Adrenal gland (tissue), 12 donors: ENCODE results near the gene PRKN. TPM values are rescaled to one million over a fixed set of nuclear protein-coding genes. Genes with fewer than 3 reads are reported as not detected.

ENCODE experiments used
- DNase-seq, 7 donors: peaks; one replicate each; pipeline ENCODE4 v3.0.0-alpha.2; 2019 to 2020
- H3K27ac ChIP-seq, 5 donors: fragments of 200-600 bp; sonication (generic) in 4 of 5; 1 replicate in 3 of 5; 2 replicates in 2 of 5; pipeline versions ENCODE4 v1.5.1 to v1.8.0; 2016 to 2020; ENCODE audit warnings: mild to moderate bottlenecking in 1 of 5
- H3K27me3 ChIP-seq: fragments of 200-600 bp; 2 replicates; pipeline ENCODE4 v1.8.0; 2021
- H3K36me3 ChIP-seq, 2 donors: fragments of 200-600 bp; replicated peaks in 1 of 2; 1 replicate in 1 of 2; 2 replicates in 1 of 2; pipeline versions ENCODE4 v1.5.1 to v1.8.0; 2018 to 2022
- H3K4me1 ChIP-seq, 2 donors: fragments of 200-600 bp; replicated peaks in 1 of 2; 1 replicate in 1 of 2; 2 replicates in 1 of 2; pipeline versions ENCODE4 v1.5.1 to v1.8.0; 2018 to 2021
- H3K4me3 ChIP-seq, 4 donors: fragments of 200-600 bp; sonication (generic) in 3 of 4; one replicate each; pipeline ENCODE4 v1.5.1; 2016 to 2018
- H3K9me3 ChIP-seq, 3 donors: fragments of 200-600 bp; sonication (generic) in 1 of 3; replicated peaks in 1 of 3; 1 replicate in 2 of 3; 2 replicates in 1 of 3; pipeline versions ENCODE4 v1.5.1 to v1.8.0; 2016 to 2021
- CTCF ChIP-seq, 6 experiments: fragments of 450-650 bp in 4 of 6; fragments of 200-600 bp in 2 of 6; sonication (generic) in 1 of 6; IDR thresholded peaks; 1 replicate in 5 of 6; 2 replicates in 1 of 6; pipeline versions ENCODE4 v1.5.1 to v1.8.0; 2016 to 2021; ENCODE audit warnings: antibody characterized with exemption in 6 of 6, mild to moderate bottlenecking in 2 of 6, moderate library complexity in 1 of 6
- POLR2A ChIP-seq, 2 donors: fragments of 450-650 bp; IDR thresholded peaks; one replicate each; pipeline ENCODE4 v1.6.1; 2017; ENCODE audit warnings: antibody characterized with exemption in 2 of 2, mild to moderate bottlenecking in 2 of 2, moderate library complexity in 1 of 2
- WGBS, 4 donors: extraction: QIAGEN DNeasy Blood & Tissue Kit in 2 of 4; methylation state at CpG; one replicate each; pipeline versions ENCODE4 v1.1.5 to v1.1.7; 2013 to 2017; 5-methylcytosine and 5-hydroxymethylcytosine counted together
- intact Hi-C, 2 donors: fragments of 100-400 bp; cut with DNase I; formaldehyde crosslinking; loops; one replicate each; pipeline versions ENCODE4 v1.14.1 to v1.15.0; 2022 to 2023
- polyA plus RNA-seq, 3 donors: library from polyadenylated mRNA; stranded (reverse); fragments of 200-250 nt in 2 of 3; fragments of 350-450 nt in 1 of 3; fragmentation: Illumina TruSeq in 1 of 3; extraction: RNeasy Lipid Tissue Mini Kit (QIAGEN cat#74804) in 1 of 3; gene quantifications; one replicate each; pipeline ENCODE4 v1.2.3, GENCODE V29; 2013 to 2014
- total RNA-seq, 9 donors: library from RNA; depleted of rRNA in 4 of 9; stranded (reverse); fragments of >200 nt in 4 of 9; fragments of 120-200 nt in 1 of 9; fragmentation: NEBNext Ultra II Directional in 1 of 9; extraction: Animal tissue kit (Norgen Biotek cat#: 25700) in 1 of 9; gene quantifications; one replicate each; pipeline versions ENCODE4 v1.1.0 to v1.2.4, GENCODE V29; 2013 to 2023
- donor health status: healthy with polysubstance abuse.
- donor health status: Bipolar disorder and iron deficiency.
- donor health status: DM: yes; HTN: yes; CAD: no.
- donor health status: DM: no; HTN: no; CAD: no.
- donor health status: DM: no; HTN: no; CAD: no.
- donor health status: DM: yes; HTN: yes; CAD: no.

The PRKN gene
- total and polyA plus RNA-seq, 12 donors = 1.9 to 159 (median 13.3) TPM

GRCh38 chr6:162605881-162606280 is 121.7 kb downstream of the PRKN start:
- H3K4me3 ChIP-seq = no peak overlapping the region
- no peak for DNase-seq
- no peaks in the 10 kb centered on the region for H3K4me1 ChIP-seq
- intact Hi-C loops = no loop called here
- 54 to 72% (median 63%) methylated on average over 1 of the region's 1 CpG for WGBS, 4 donors
- no peak for TF ChIP-seq POLR2A (IDR thresholded peaks at IDR 0.05)
- TF ChIP-seq CTCF (IDR thresholded peaks at IDR 0.05) = no peak
- H3K27ac ChIP-seq = no peak overlapping the region
- no peaks in the 10 kb centered on the region for H3K9me3 ChIP-seq
- H3K27me3 ChIP-seq = no peaks in the 10 kb centered on the region
- H3K36me3 ChIP-seq = no peaks in the 10 kb centered on the region

- no peak overlapping the region for H3K4me3 ChIP-seq
These were observed 124.1 kb downstream of the PRKN start for GRCh38 chr6:162603231-162604015.

GRCh38 chr6:162602759-162603158 is 124.8 kb downstream of the PRKN start:
- Histone ChIP-seq H3K36me3 (no peaks in the 10 kb centered on the region), H3K4me1 (no peaks in the 10 kb centered on the region), H3K4me3 (no peak overlapping the region), H3K27me3 (no peaks in the 10 kb centered on the region), H3K9me3 (no peaks in the 10 kb centered on the region), H3K27ac (no peak overlapping the region)
- DNase-seq = no peak
- 96 to 98% (median 97%) methylated on average over 6 of the region's 6 CpGs for WGBS, 4 donors
- intact Hi-C loops = no loop called here
- no peak for TF ChIP-seq CTCF (IDR thresholded peaks at IDR 0.05)
- TF ChIP-seq POLR2A (IDR thresholded peaks at IDR 0.05) = no peak

More at GRCh38 chr6:162603231-162604015, 124.1 kb downstream of the PRKN start:
- DNase-seq = no peak
- WGBS, 4 donors = 92 to 97% (median 95%) methylated on average over 13 of the region's 13 CpGs
- intact Hi-C loops = no loop called here
- H3K36me3 ChIP-seq = no peaks in the 10 kb centered on the region
- no peak overlapping the region for H3K27ac ChIP-seq
- no peaks in the 10 kb centered on the region for H3K9me3 ChIP-seq
- no peaks in the 10 kb centered on the region for H3K27me3 ChIP-seq
- TF ChIP-seq POLR2A (IDR thresholded peaks at IDR 0.05) (no peak), CTCF (IDR thresholded peaks at IDR 0.05) (no peak)
- no peaks in the 10 kb centered on the region for H3K4me1 ChIP-seq

GRCh38 chr6:162596676-162597075 is 130.9 kb downstream of the PRKN start:
- Histone ChIP-seq H3K27ac (no peak overlapping the region), H3K27me3 (no peaks in the 10 kb centered on the region), H3K9me3 (no peaks in the 10 kb centered on the region), H3K4me3 (no peak overlapping the region), H3K4me1 (no peaks in the 10 kb centered on the region), H3K36me3 (no peaks in the 10 kb centered on the region)
- no peak for DNase-seq
- intact Hi-C loops = no loop called here
- 88 to 94% (median 91%) methylated on average over 5 of the region's 5 CpGs for WGBS, 4 donors
- TF ChIP-seq POLR2A (IDR thresholded peaks at IDR 0.05) = no peak

GRCh38 chr6:162591517-162591916 is 136.0 kb downstream of the PRKN start:
- intact Hi-C loops = no loop called here
- TF ChIP-seq CTCF (IDR thresholded peaks at IDR 0.05) (no peak), POLR2A (IDR thresholded peaks at IDR 0.05) (no peak)
- Histone ChIP-seq H3K36me3 (no peaks in the 10 kb centered on the region), H3K27me3 (no peaks in the 10 kb centered on the region), H3K4me3 (no peak overlapping the region), H3K27ac (no peak overlapping the region), H3K9me3 (no peaks in the 10 kb centered on the region), H3K4me1 (peaks cover 0 to 2% of the 10 kb centered on the region in 2 donors)
- DNase-seq = no peak
